Epidermal melanocyte (primary cell): ENCODE measurements around the gene CDK13.
"Not testable (repeated sequence)": the region's sequence is repeated elsewhere in the genome, so short reads cannot be mapped to it uniquely, and the experiment has no call there.

ENCODE experiments used
- DNase-seq: peaks from one replicate; pipeline ENCODE4 v3.0.0; 2011; ENCODE audit warnings: low spot score; ENCODE audit not compliant: insufficient read length

The CDK13 gene

GRCh38 chr7:40147371-40148246 is 197.6 kb downstream of the CDK13 start:
- no peak for DNase-seq

GRCh38 chr7:40148247-40148580 is 198.2 kb downstream of the CDK13 start:
- not testable (repeated sequence) for DNase-seq

- no peak for DNase-seq
Measured at GRCh38 chr7:40148671-40149070, 198.6 kb downstream of the CDK13 start.
